K562 (cell line): ENCODE measurements around the gene PTPRE.

Experiments
- CHD2 ChIP-seq: IDR thresholded peaks from 2 replicates; pipeline ENCODE4 v1.6.1; 2011; ENCODE audit warnings: low read depth, low read length
- HNRNPUL1 ChIP-seq: fragments of 200-400 bp; formaldehyde crosslinking; IDR thresholded peaks from 2 replicates; pipeline ENCODE4 v1.6.1; 2017; ENCODE audit warnings: low read length
- ILK ChIP-seq: fragments of 450-650 bp; IDR thresholded peaks from 2 replicates; pipeline ENCODE4 v1.6.1; 2016; ENCODE audit warnings: missing genetic modification characterization, low read depth, mild to moderate bottlenecking, missing compliant biosample characterization, moderate library complexity, borderline replicate concordance
- NCOR1 ChIP-seq: fragments of 450-650 bp; IDR thresholded peaks from 2 replicates; pipeline ENCODE4 v1.6.1; 2016; ENCODE audit warnings: mild to moderate bottlenecking, moderate library complexity
- POLR2A ChIP-seq: fragments of 450-650 bp; conservative IDR thresholded peaks from 2 replicates; pipeline ENCODE4 v1.6.1; 2016
- SP2 ChIP-seq: IDR thresholded peaks from 2 replicates; pipeline ENCODE4 v1.6.1; 2011; ENCODE audit warnings: mild to moderate bottlenecking, low read depth, low read length, moderate library complexity; ENCODE audit not compliant: poor library complexity, severe bottlenecking; ENCODE audit errors: extremely low read depth
- SRF ChIP-seq, 2 experiments: fragments of 250-450, 450-650 bp in 1 of 2; sonication (Bioruptor Pico) in 1 of 2; sonication (generic) in 1 of 2; formaldehyde crosslinking; IDR thresholded peaks; 2 replicates each; pipeline versions ENCODE4 v1.5.0 to v1.5.1; 2020 to 2022; ENCODE audit warnings: mild to moderate bottlenecking in 1 of 2, missing genetic modification reagents in 1 of 2
- YY1 ChIP-seq, 3 experiments: IDR thresholded peaks; 2 replicates each; pipeline ENCODE4 v1.6.1; 2011; ENCODE audit warnings: low read length in 2 of 3, mild to moderate bottlenecking in 2 of 3, moderate library complexity in 2 of 3, borderline replicate concordance in 1 of 3, control low read depth in 1 of 3, low read depth in 1 of 3; ENCODE audit not compliant: insufficient read depth in 3 of 3, insufficient replicate concordance in 2 of 3, control insufficient read depth in 1 of 3, insufficient read length in 1 of 3; ENCODE audit errors: extremely low read depth in 1 of 3
- TF ChIP-seq, protein P1 (sequence below): sonication (generic); formaldehyde crosslinking; IDR thresholded peaks from 2 replicates; pipeline ENCODE4 v1.8.1; 2023; ENCODE audit warnings: mild to moderate bottlenecking, missing genetic modification reagents
- TF ChIP-seq, protein P2 (sequence below), 3 experiments: IDR thresholded peaks in 2 of 3; conservative IDR thresholded peaks in 1 of 3; 2 replicates each; pipeline ENCODE4 v1.5.1; 2011 to 2012; ENCODE audit warnings: low read length in 3 of 3, mild to moderate bottlenecking in 3 of 3, control low read depth in 2 of 3, improper control_type of control experiment in 1 of 3, inconsistent platforms in 1 of 3, low read depth in 1 of 3, mixed read lengths in 1 of 3, moderate library complexity in 1 of 3; ENCODE audit not compliant: insufficient read depth in 2 of 3
- TF ChIP-seq, protein P3 (sequence below): fragments of 450-650 bp; IDR thresholded peaks from 2 replicates; pipeline ENCODE4 v1.6.1; 2016
- TF ChIP-seq, protein P4 (sequence below): fragments of 450-650 bp; formaldehyde crosslinking; IDR thresholded peaks from 2 replicates; pipeline ENCODE4 v1.4.0; 2020; ENCODE audit warnings: mild to moderate bottlenecking
- TF ChIP-seq, protein P5 (sequence below), 2 experiments: fragments of 450-650 bp in 1 of 2; sonication (generic) in 1 of 2; formaldehyde crosslinking; conservative IDR thresholded peaks; 2 replicates each; pipeline versions ENCODE4 v1.4.0 to v1.8.1; 2020 to 2022; ENCODE audit warnings: mild to moderate bottlenecking in 1 of 2, missing genetic modification reagents in 1 of 2
- TF ChIP-seq, protein P6 (sequence below): fragments of 450-650 bp; conservative IDR thresholded peaks from 2 replicates; pipeline ENCODE4 v1.6.1; 2016; ENCODE audit warnings: missing genetic modification characterization, low read depth, mild to moderate bottlenecking, control low read depth, missing compliant biosample characterization

DNA sequence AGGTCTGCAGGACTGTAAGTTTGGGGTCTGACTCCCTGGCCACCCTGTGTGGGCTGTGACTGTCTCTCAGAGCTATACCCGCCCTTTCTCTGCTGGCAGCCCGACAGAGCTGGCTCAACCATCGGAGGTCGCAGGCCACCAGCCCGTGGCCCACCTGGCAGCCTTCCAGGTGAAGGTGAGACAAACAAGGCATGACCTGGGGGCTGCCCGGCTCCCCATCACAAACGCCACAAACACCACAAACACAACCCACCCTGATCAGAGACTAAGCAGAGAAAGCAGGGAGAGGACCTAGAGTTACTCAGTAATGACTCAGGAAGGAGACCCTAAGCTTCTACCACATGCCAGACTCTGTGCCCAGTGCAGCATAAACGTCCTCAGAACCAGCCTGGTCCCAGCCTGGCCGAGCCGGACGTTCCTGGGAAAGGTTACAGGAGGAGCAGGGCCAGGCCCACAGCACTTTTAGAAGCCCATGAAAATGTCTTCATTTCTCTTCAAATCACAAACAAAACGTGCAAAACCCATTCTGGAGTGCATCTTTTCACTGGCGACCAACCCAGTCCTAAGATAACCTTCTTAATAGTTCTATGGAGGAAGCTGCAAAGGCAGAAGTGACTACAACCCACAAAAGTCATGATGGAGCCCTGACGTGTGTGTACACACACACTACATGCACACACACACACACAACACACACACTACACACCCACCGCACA, 152.5 kb downstream of the PTPRE start:
- no peak for TF ChIP-seq NCOR1
- no peak for TF ChIP-seq SRF (CRISPR knock-in tag; IDR thresholded peaks at IDR 0.05)
- no peak for TF ChIP-seq YY1 (IDR thresholded peaks at IDR 0.05; ENCODE audit: borderline replicate concordance in 1 of 3, control insufficient read depth in 1 of 3, extremely low read depth in 1 of 3, insufficient read depth in 3 of 3, insufficient read length in 1 of 3, insufficient replicate concordance in 2 of 3, low read depth in 1 of 3, low read length in 2 of 3)
- TF ChIP-seq, protein P1, sequence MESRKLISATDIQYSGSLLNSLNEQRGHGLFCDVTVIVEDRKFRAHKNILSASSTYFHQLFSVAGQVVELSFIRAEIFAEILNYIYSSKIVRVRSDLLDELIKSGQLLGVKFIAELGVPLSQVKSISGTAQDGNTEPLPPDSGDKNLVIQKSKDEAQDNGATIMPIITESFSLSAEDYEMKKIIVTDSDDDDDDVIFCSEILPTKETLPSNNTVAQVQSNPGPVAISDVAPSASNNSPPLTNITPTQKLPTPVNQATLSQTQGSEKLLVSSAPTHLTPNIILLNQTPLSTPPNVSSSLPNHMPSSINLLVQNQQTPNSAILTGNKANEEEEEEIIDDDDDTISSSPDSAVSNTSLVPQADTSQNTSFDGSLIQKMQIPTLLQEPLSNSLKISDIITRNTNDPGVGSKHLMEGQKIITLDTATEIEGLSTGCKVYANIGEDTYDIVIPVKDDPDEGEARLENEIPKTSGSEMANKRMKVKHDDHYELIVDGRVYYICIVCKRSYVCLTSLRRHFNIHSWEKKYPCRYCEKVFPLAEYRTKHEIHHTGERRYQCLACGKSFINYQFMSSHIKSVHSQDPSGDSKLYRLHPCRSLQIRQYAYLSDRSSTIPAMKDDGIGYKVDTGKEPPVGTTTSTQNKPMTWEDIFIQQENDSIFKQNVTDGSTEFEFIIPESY (CRISPR knock-in tag): no peak
- TF ChIP-seq, protein P2, sequence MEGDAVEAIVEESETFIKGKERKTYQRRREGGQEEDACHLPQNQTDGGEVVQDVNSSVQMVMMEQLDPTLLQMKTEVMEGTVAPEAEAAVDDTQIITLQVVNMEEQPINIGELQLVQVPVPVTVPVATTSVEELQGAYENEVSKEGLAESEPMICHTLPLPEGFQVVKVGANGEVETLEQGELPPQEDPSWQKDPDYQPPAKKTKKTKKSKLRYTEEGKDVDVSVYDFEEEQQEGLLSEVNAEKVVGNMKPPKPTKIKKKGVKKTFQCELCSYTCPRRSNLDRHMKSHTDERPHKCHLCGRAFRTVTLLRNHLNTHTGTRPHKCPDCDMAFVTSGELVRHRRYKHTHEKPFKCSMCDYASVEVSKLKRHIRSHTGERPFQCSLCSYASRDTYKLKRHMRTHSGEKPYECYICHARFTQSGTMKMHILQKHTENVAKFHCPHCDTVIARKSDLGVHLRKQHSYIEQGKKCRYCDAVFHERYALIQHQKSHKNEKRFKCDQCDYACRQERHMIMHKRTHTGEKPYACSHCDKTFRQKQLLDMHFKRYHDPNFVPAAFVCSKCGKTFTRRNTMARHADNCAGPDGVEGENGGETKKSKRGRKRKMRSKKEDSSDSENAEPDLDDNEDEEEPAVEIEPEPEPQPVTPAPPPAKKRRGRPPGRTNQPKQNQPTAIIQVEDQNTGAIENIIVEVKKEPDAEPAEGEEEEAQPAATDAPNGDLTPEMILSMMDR (IDR thresholded peaks at IDR 0.05 in 2 of 3, conservative IDR thresholded peaks at IDR 0.05 in 1 of 3; ENCODE audit: insufficient read depth in 2 of 3, low read depth in 1 of 3, low read length in 3 of 3): no peak
- no peak for TF ChIP-seq HNRNPUL1
- TF ChIP-seq, protein P3, sequence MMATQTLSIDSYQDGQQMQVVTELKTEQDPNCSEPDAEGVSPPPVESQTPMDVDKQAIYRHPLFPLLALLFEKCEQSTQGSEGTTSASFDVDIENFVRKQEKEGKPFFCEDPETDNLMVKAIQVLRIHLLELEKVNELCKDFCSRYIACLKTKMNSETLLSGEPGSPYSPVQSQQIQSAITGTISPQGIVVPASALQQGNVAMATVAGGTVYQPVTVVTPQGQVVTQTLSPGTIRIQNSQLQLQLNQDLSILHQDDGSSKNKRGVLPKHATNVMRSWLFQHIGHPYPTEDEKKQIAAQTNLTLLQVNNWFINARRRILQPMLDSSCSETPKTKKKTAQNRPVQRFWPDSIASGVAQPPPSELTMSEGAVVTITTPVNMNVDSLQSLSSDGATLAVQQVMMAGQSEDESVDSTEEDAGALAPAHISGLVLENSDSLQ: no peak
- TF ChIP-seq, protein P4, sequence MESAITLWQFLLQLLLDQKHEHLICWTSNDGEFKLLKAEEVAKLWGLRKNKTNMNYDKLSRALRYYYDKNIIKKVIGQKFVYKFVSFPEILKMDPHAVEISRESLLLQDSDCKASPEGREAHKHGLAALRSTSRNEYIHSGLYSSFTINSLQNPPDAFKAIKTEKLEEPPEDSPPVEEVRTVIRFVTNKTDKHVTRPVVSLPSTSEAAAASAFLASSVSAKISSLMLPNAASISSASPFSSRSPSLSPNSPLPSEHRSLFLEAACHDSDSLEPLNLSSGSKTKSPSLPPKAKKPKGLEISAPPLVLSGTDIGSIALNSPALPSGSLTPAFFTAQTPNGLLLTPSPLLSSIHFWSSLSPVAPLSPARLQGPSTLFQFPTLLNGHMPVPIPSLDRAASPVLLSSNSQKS (CRISPR knock-in tag): no peak
- no peak for TF ChIP-seq POLR2A
- TF ChIP-seq, protein P5, sequence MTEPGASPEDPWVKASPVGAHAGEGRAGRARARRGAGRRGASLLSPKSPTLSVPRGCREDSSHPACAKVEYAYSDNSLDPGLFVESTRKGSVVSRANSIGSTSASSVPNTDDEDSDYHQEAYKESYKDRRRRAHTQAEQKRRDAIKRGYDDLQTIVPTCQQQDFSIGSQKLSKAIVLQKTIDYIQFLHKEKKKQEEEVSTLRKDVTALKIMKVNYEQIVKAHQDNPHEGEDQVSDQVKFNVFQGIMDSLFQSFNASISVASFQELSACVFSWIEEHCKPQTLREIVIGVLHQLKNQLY (CRISPR knock-in tag; conservative IDR thresholded peaks at IDR 0.05): no peak
- TF ChIP-seq SP2: no peak
- TF ChIP-seq, protein P6, sequence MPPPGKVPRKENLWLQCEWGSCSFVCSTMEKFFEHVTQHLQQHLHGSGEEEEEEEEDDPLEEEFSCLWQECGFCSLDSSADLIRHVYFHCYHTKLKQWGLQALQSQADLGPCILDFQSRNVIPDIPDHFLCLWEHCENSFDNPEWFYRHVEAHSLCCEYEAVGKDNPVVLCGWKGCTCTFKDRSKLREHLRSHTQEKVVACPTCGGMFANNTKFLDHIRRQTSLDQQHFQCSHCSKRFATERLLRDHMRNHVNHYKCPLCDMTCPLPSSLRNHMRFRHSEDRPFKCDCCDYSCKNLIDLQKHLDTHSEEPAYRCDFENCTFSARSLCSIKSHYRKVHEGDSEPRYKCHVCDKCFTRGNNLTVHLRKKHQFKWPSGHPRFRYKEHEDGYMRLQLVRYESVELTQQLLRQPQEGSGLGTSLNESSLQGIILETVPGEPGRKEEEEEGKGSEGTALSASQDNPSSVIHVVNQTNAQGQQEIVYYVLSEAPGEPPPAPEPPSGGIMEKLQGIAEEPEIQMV (tag): no peak
- no peak for TF ChIP-seq ILK (tag)
- TF ChIP-seq CHD2: no peak
